Testis (tissue), 2 donors: ENCODE measurements around the gene FHAD1.

Experiments used
- POLR2A ChIP-seq: fragments of 450-650 bp; IDR thresholded peaks from one replicate; pipeline ENCODE4 v1.6.1; 2017; ENCODE audit warnings: antibody characterized with exemption, mild to moderate bottlenecking, moderate library complexity
- TF ChIP-seq, protein P1 (sequence below), 3 experiments: fragments of 450-650 bp in 2 of 3; fragments of 200-600 bp in 1 of 3; sonication (generic) in 1 of 3; IDR thresholded peaks; one replicate each; pipeline ENCODE4 v1.5.1; 2016 to 2019; ENCODE audit warnings: antibody characterized with exemption in 3 of 3, mild to moderate bottlenecking in 2 of 3, moderate library complexity in 1 of 3

DNA sequence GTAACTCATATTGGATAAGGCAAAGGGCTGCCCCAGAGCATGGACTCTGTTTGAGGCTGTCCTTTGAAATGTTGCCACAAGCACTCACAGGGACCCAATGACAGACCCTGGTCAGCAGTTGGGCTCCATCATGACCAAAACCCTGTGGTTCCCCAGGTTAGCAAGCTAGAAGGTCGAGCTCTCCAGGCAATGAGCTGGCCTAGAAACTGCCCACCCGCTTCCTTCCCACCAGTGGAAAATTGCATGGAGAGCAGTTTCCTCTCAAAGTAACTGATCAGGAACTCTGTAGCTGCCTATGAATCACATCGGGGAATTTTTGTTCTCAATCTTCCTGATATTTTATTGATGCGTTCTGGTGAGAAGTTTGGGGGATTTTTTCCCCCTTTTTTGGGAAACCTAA lies 52.8 kb downstream of the FHAD1 start:
- TF ChIP-seq, protein P1, sequence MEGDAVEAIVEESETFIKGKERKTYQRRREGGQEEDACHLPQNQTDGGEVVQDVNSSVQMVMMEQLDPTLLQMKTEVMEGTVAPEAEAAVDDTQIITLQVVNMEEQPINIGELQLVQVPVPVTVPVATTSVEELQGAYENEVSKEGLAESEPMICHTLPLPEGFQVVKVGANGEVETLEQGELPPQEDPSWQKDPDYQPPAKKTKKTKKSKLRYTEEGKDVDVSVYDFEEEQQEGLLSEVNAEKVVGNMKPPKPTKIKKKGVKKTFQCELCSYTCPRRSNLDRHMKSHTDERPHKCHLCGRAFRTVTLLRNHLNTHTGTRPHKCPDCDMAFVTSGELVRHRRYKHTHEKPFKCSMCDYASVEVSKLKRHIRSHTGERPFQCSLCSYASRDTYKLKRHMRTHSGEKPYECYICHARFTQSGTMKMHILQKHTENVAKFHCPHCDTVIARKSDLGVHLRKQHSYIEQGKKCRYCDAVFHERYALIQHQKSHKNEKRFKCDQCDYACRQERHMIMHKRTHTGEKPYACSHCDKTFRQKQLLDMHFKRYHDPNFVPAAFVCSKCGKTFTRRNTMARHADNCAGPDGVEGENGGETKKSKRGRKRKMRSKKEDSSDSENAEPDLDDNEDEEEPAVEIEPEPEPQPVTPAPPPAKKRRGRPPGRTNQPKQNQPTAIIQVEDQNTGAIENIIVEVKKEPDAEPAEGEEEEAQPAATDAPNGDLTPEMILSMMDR (IDR thresholded peaks at IDR 0.05): no peak
- no peak for TF ChIP-seq POLR2A
